HepG2 (cell line): ENCODE measurements around the gene PADI1. TPM values are rescaled to one million over a fixed set of nuclear protein-coding genes. Genes with fewer than 3 reads are reported as not detected.

Experiments
- ATAC-seq: fragments of 200-7000 bp; cut with Tn5 transposase; 3 replicates; pipeline ENCODE4 v1.9.1; 2020; ENCODE audit warnings: mild to moderate bottlenecking, moderate library complexity
- BruUV-seq: library from RNA; stranded (reverse); fragments of 400-500 nt; replicated peaks from 2 replicates; lab custom pipeline; 2021; lab: Mats Ljungman, UMichigan
- CTCF ChIA-PET: fragments of 300-600 bp; formaldehyde crosslinking; extraction: SDS; loops from one replicate; lab custom pipeline; 2021; ENCODE audit warnings: low total read pairs, inconsistent platforms, low intra/inter-chr PET ratio; lab: Yijun Ruan, JAX
- POLR2A ChIA-PET: fragments of 350-600 bp; sonication (Branson Sonifier 250); formaldehyde crosslinking; loops from one replicate; lab custom pipeline; 2020; ENCODE audit warnings: antibody characterized with exemption, inconsistent platforms; lab: Yijun Ruan, JAX
- DNase-seq: peaks from one replicate; pipeline ENCODE4 v3.0.0-alpha.2; 2015; ENCODE audit warnings: low spot score
- FAIRE-seq: peaks from 3 replicates; lab custom pipeline; 2011; peaks lifted over from hg19 to GRCh38; lab: Jason Lieb, UNC
- H2AFZ ChIP-seq: one replicate; pipeline ENCODE4 v1.6.1; 2011; ENCODE audit warnings: low read length, inconsistent platforms
- H3K27ac ChIP-seq: fragments of 300-600 bp; 3 replicates; pipeline ENCODE4 v1.8.0; 2011; ENCODE audit warnings: mixed run types, mild to moderate bottlenecking, mixed read lengths, low read length, inconsistent platforms; ENCODE audit not compliant: insufficient read depth; ENCODE audit errors: extremely low read length
- H3K27me3 ChIP-seq, 2 experiments: fragments of 200-600 bp in 1 of 2; 2 replicates in 1 of 2; 3 replicates in 1 of 2; pipeline versions ENCODE4 v1.6.0 to v1.8.0; 2011; ENCODE audit warnings: low read length in 2 of 2, mild to moderate bottlenecking in 2 of 2, moderate library complexity in 2 of 2, inconsistent platforms in 1 of 2; ENCODE audit not compliant: insufficient read depth in 2 of 2, control insufficient read depth in 1 of 2
- H3K36me3 ChIP-seq, 2 experiments: fragments of 200-600 bp in 1 of 2; replicated peaks in 1 of 2; 2 replicates in 1 of 2; 3 replicates in 1 of 2; pipeline versions ENCODE4 v1.5.1 to v1.8.0; 2011; ENCODE audit warnings: low read length in 2 of 2, inconsistent platforms in 1 of 2; ENCODE audit not compliant: insufficient read depth in 2 of 2, control insufficient read depth in 1 of 2
- H3K4me1 ChIP-seq: 2 replicates; pipeline ENCODE4 v1.5.1; 2012; ENCODE audit warnings: low read length, inconsistent platforms; ENCODE audit not compliant: insufficient read depth
- H3K4me2 ChIP-seq: 2 replicates; pipeline ENCODE4 v1.6.0; 2011; ENCODE audit warnings: low read depth, low read length, inconsistent platforms
- H3K4me3 ChIP-seq, 3 experiments: fragments of 200-600 bp in 1 of 3; sonication (generic), shearing (Covaris generic) in 1 of 3; replicated peaks in 1 of 3; 2 replicates each; pipeline ENCODE4 v1.5.1; 2011 to 2016; ENCODE audit warnings: low read length in 3 of 3, inconsistent platforms in 2 of 3, low read depth in 2 of 3, mild to moderate bottlenecking in 2 of 3, control low read depth in 1 of 3, mixed read lengths in 1 of 3; ENCODE audit not compliant: insufficient read depth in 1 of 3
- H3K79me2 ChIP-seq: one replicate; pipeline ENCODE4 v1.6.1; 2011; ENCODE audit warnings: low read length, inconsistent platforms; ENCODE audit not compliant: insufficient read depth
- H3K9ac ChIP-seq: 2 replicates; pipeline ENCODE4 v1.6.0; 2011; ENCODE audit warnings: mild to moderate bottlenecking, low read depth, low read length, inconsistent platforms; ENCODE audit not compliant: insufficient read depth
- H3K9me3 ChIP-seq: 2 replicates; pipeline ENCODE4 v1.5.1; 2012; ENCODE audit warnings: mild to moderate bottlenecking, low read length
- H4K20me1 ChIP-seq: 2 replicates; pipeline ENCODE4 v1.6.0; 2011; ENCODE audit warnings: inconsistent platforms, mild to moderate bottlenecking, low read length, moderate library complexity; ENCODE audit not compliant: insufficient read depth
- MAZ ChIP-seq, 2 experiments: sonication (generic) in 1 of 2; formaldehyde crosslinking in 1 of 2; IDR thresholded peaks; 2 replicates each; pipeline versions ENCODE4 v1.5.0 to v1.6.1; 2012 to 2020; ENCODE audit warnings: low read depth in 2 of 2, mild to moderate bottlenecking in 2 of 2, borderline replicate concordance in 1 of 2, improper control_type of control experiment in 1 of 2, low read length in 1 of 2, missing genetic modification reagents in 1 of 2, moderate library complexity in 1 of 2
- MBNL3 ChIP-seq: fragments of 250-450 bp; sonication (Bioruptor Pico); conservative IDR thresholded peaks from 2 replicates; pipeline ENCODE4 v1.8.0; 2022; ENCODE audit warnings: mild to moderate bottlenecking, inconsistent platforms
- ZBTB20 ChIP-seq: sonication (generic); formaldehyde crosslinking; IDR thresholded peaks from 2 replicates; pipeline ENCODE4 v1.8.1; 2023; ENCODE audit warnings: missing genetic modification reagents, low read depth, mild to moderate bottlenecking, borderline replicate concordance
- ZNF274 ChIP-seq: sonication (generic); formaldehyde crosslinking; IDR thresholded peaks from 2 replicates; pipeline ENCODE4 v1.5.1; 2020; ENCODE audit warnings: mild to moderate bottlenecking, missing genetic modification reagents
- ZNF510 ChIP-seq: sonication (generic); formaldehyde crosslinking; IDR thresholded peaks from 2 replicates; pipeline ENCODE4 v1.4.0; 2020; ENCODE audit warnings: low read depth, mild to moderate bottlenecking, missing genetic modification reagents
- ZNF768 ChIP-seq: sonication (generic); formaldehyde crosslinking; IDR thresholded peaks from 2 replicates; pipeline ENCODE4 v1.4.0; 2020; ENCODE audit warnings: missing genetic modification reagents
- ZNF816 ChIP-seq: sonication (generic); formaldehyde crosslinking; IDR thresholded peaks from 2 replicates; pipeline ENCODE4 v1.8.0; 2022; ENCODE audit warnings: missing genetic modification reagents, mild to moderate bottlenecking, borderline replicate concordance
- WGBS: methylation state at CpG from one replicate; pipeline ENCODE4 v1.1.6; 2017; ENCODE audit warnings: low lambda C conversion rate; 5-methylcytosine and 5-hydroxymethylcytosine counted together
- in situ Hi-C: cut with HindIII; loops from 2 replicates; pipeline ENCODE4 v1.10.0; 2017; ENCODE audit warnings: low pct_unique_long_range_greater_than_20kb; ENCODE audit not compliant: extremely low pct_ligation_motif_present
- intact Hi-C: fragments of 100-400 bp; cut with micrococcal nuclease; formaldehyde crosslinking; loops from one replicate; pipeline ENCODE4 v1.10.0; 2022; ENCODE audit not compliant: unreplicated experiment
- polyA plus RNA-seq, 8 experiments: library from polyadenylated mRNA; depleted of rRNA in 3 of 8; stranded (reverse) in 7 of 8; unstranded in 1 of 8; fragments of >200 nt; fragmentation: Illumina TruSeq in 4 of 8; extraction: Trizol in 4 of 8; gene quantifications; 2 replicates each; pipeline versions ENCODE4 v1.2.1 to v1.2.3, GENCODE V29; 2011 to 2016; ENCODE audit warnings: low read depth in 4 of 8, missing spikeins in 1 of 8, mixed read lengths in 1 of 8; ENCODE audit not compliant: insufficient read depth in 1 of 8
- total RNA-seq, 5 experiments: library from RNA; depleted of rRNA; stranded (reverse); fragments of >200 nt; fragmentation: Illumina TruSeq; extraction: Trizol; gene quantifications; 2 replicates each; pipeline ENCODE4 v1.2.3, GENCODE V29; 2016; ENCODE audit warnings: low read depth in 1 of 5
- TF ChIP-seq, protein P1 (sequence below): sonication (generic); formaldehyde crosslinking; conservative IDR thresholded peaks from 2 replicates; pipeline ENCODE4 v1.5.0; 2020; ENCODE audit warnings: missing genetic modification reagents
- TF ChIP-seq, protein P2 (sequence below): IDR thresholded peaks from 2 replicates; pipeline ENCODE4 v1.4.0; 2020; ENCODE audit warnings: mild to moderate bottlenecking, missing genetic modification reagents

PADI1 gene
- total and polyA plus RNA-seq, 2 of the 13 experiments (the other 11 are each of a cell fraction or from before 2014, with no cell fraction given) = not detected

DNA sequence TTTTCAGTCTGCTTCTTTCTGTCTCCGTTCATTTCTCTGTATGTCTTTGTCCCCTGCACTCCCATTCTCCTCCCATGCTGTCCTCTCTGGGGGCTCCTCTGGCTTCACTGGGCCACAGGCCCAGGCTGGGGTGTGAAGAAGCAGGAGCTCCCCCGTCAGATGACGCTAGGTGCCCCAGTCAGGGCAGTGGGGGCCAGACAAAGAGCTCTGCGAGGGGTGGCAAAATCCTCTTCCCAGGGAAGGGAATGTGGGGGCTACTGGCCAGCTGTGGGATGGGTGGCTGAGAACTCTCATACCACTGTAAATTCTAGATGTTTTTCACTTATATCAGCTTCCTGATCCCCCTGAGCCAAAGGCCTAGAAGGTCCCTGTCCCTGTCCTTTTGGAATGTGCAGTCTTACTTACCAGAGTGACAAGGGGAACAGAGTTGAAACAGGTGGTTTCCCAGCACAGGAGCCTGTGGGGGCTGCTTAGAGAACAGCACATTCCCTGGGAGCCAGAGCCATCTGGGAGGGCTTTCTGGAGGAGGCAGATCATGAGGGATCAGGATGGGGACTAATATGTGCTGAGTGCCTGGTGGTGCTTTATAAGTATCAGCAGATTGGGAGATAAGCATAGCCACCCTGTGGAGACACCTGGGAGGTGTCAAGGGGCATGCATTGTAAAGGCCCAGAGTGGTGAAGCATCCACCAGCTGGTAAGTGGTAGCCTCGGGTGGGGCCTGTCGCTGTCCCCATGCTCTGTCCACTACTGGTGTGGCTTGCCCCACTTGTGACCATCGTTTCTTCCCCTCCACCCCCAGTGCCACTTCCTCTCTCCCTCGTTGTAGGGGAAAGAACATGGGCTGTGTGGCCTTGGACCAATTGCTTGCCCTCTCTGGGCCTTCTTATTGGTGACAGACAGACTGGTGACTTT, 10.1 kb upstream of the PADI1 start:
- BruUV-seq = no TSS peak
- no peak overlapping the region for H3K9ac ChIP-seq
- no peak overlapping the region for H3K4me2 ChIP-seq
- no peak overlapping the region for H3K27ac ChIP-seq
- peaks cover 0 to 7% of the 10 kb centered on the region in 2 experiments; a peak in 3 of 5 replicates for H3K27me3 ChIP-seq
- FAIRE-seq (no peak), DNase-seq (no peak), ATAC-seq (no peak)
- POLR2A ChIA-PET = no interaction called here
- H4K20me1 ChIP-seq = no peaks in the 10 kb centered on the region
- in situ Hi-C loops = no loop called here
- TF ChIP-seq MAZ (IDR thresholded peaks at IDR 0.05; ENCODE audit: borderline replicate concordance, low read depth, low read length) (no peak), MAZ (CRISPR knock-in tag; IDR thresholded peaks at IDR 0.05; ENCODE audit: low read depth) (no peak), ZNF768 (CRISPR knock-in tag) (peak; percentile 90)
- TF ChIP-seq, protein P1, sequence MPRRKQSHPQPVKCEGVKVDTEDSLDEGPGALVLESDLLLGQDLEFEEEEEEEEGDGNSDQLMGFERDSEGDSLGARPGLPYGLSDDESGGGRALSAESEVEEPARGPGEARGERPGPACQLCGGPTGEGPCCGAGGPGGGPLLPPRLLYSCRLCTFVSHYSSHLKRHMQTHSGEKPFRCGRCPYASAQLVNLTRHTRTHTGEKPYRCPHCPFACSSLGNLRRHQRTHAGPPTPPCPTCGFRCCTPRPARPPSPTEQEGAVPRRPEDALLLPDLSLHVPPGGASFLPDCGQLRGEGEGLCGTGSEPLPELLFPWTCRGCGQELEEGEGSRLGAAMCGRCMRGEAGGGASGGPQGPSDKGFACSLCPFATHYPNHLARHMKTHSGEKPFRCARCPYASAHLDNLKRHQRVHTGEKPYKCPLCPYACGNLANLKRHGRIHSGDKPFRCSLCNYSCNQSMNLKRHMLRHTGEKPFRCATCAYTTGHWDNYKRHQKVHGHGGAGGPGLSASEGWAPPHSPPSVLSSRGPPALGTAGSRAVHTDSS (CRISPR knock-in tag) = no peak
- intact Hi-C loops = no loop called here
- H3K4me3 ChIP-seq = no peak overlapping the region
- H2AFZ ChIP-seq = no peak overlapping the region
- WGBS = 11% methylated on average over 8 of the region's 8 CpGs
- no peaks in the 10 kb centered on the region for H3K79me2 ChIP-seq
- no peaks in the 10 kb centered on the region for H3K9me3 ChIP-seq
- H3K36me3 ChIP-seq = no peaks in the 10 kb centered on the region
- CTCF ChIA-PET = no interaction called here
- no peaks in the 10 kb centered on the region for H3K4me1 ChIP-seq

DNA sequence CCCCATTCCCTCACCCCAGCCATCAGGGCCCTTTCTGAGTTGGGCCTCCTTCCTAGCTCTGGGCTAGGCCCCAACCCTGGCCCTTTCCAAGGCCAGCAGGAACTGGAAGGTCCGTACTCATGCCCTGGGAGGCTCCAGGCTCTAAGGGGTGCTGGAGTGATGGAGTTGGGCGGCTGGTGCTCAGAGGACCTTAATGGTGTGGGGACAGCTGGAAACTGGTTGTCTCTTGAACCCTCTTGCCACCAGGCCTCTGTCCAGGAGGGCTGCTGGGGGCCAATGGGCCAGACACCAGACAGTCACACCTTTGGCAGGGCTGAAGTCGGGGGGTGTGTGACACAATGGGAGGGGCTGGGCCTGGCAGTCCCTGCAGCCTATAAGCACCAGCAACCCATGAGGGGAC, 9.2 kb upstream of the PADI1 start:
- H3K4me2 ChIP-seq = no peak overlapping the region
- no TSS peak for BruUV-seq
- 0 out of 2 replicates have a peak, but pooled peaks cover 3% of the 10 kb centered on the region for H3K4me1 ChIP-seq
- H3K36me3 ChIP-seq = no peaks in the 10 kb centered on the region
- FAIRE-seq (no peak), ATAC-seq (no peak), DNase-seq (no peak)
- no peaks in the 10 kb centered on the region for H4K20me1 ChIP-seq
- H3K4me3 ChIP-seq = no peak overlapping the region
- in situ Hi-C loops = no loop called here
- ChIA-PET CTCF (no interaction called here), POLR2A (no interaction called here)
- H3K27ac ChIP-seq = no peak overlapping the region
- no peaks in the 10 kb centered on the region for H3K9me3 ChIP-seq
- H2AFZ ChIP-seq = no peak overlapping the region
- H3K79me2 ChIP-seq = no peaks in the 10 kb centered on the region
- no peak overlapping the region for H3K9ac ChIP-seq
- intact Hi-C loops = no loop called here
- peaks cover 0 to 9% of the 10 kb centered on the region in 2 experiments; a peak in 3 of 5 replicates for H3K27me3 ChIP-seq
- 17% methylated on average over 1 of the region's 3 CpGs for WGBS
- TF ChIP-seq ZNF274 (CRISPR knock-in tag) = no peak
- TF ChIP-seq ZNF816 (CRISPR knock-in tag) = no peak
- TF ChIP-seq, protein P2, sequence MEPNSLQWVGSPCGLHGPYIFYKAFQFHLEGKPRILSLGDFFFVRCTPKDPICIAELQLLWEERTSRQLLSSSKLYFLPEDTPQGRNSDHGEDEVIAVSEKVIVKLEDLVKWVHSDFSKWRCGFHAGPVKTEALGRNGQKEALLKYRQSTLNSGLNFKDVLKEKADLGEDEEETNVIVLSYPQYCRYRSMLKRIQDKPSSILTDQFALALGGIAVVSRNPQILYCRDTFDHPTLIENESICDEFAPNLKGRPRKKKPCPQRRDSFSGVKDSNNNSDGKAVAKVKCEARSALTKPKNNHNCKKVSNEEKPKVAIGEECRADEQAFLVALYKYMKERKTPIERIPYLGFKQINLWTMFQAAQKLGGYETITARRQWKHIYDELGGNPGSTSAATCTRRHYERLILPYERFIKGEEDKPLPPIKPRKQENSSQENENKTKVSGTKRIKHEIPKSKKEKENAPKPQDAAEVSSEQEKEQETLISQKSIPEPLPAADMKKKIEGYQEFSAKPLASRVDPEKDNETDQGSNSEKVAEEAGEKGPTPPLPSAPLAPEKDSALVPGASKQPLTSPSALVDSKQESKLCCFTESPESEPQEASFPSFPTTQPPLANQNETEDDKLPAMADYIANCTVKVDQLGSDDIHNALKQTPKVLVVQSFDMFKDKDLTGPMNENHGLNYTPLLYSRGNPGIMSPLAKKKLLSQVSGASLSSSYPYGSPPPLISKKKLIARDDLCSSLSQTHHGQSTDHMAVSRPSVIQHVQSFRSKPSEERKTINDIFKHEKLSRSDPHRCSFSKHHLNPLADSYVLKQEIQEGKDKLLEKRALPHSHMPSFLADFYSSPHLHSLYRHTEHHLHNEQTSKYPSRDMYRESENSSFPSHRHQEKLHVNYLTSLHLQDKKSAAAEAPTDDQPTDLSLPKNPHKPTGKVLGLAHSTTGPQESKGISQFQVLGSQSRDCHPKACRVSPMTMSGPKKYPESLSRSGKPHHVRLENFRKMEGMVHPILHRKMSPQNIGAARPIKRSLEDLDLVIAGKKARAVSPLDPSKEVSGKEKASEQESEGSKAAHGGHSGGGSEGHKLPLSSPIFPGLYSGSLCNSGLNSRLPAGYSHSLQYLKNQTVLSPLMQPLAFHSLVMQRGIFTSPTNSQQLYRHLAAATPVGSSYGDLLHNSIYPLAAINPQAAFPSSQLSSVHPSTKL = no peak
- TF ChIP-seq ZBTB20 (CRISPR knock-in tag) = no peak
- no peak for TF ChIP-seq MBNL3 (CRISPR knock-in tag)
- no peak for TF ChIP-seq ZNF510 (CRISPR knock-in tag)
